ENCODE results near the gene WNK1. TPM values are rescaled to one million over a fixed set of nuclear protein-coding genes. Genes with fewer than 3 reads are reported as not detected.

Gene WNK1
- total RNA-seq, 4 donors from 2014 or later = 153 to 220 (median 178) TPM

DNA sequence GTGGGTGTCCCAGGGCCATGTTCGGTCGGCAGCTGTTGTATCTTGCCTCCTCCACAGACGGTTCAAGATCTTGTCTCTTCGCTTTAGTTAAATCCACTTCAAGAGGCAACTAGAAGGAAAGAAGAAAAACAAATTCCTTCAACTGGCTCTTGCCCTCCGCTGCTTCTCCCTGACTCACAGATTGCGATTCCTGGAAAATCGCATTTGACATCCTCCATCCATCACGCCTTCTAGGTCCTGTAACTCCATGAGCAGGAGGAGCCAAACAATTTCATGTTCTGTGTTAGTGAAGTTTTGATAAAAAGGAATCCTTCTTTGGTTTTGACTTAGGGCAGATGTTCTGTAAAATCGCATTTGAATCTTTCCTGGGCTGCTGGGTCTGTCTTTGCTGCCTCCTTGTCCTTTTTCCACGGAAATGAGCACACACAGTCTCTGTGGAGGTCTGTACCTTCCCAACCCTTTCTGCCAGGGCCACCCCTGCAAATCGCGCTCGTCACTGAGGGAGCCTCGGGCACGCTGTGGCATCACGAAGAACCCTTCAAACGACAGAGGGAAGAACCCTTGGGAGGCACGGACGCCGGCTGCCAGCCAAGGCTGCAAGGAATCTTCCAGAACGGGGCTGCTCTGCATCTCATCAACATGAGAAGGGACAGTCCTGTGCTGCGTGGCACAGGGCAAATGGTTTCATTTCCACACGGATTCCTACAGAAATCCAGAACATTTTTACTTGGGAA lies 164.5 kb downstream of the WNK1 start:
- no peak for DNase-seq (ENCODE audit: low spot score in 2 of 2)
- 92 to 95% methylated on average over 23 of the region's 23 CpGs for WGBS, 2 donors
- peaks cover 0 to 96% (median 8%) of the 10 kb centered on the region in 3 donors for H3K36me3 ChIP-seq

DNA sequence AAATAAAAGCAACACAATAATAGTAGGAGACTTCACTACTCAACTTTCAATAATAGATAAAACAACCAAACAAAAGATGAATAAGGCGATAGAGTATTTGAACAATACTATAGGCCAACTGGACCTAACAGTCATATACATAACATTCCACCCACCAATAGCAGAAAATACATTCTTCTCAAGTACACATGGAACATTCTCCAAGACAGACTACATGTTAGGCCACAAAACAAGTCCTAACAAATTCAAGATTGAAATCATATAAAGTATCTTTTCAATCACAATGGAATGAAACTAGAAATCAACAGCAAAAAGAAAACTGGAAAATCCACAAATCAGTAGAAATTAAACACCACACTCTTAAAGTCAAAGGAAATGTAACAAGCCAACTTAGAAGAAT lies 168.3 kb downstream of the WNK1 start:
- no peaks in the 10 kb centered on the region for H3K4me1 ChIP-seq

More for the DNA sequence above, 164.5 kb downstream of the WNK1 start:
- H3K27me3 ChIP-seq = no peaks in the 10 kb centered on the region
- H3K4me3 ChIP-seq = no peak overlapping the region
- no peak overlapping the region for H3K27ac ChIP-seq
- TF ChIP-seq EP300 (IDR thresholded peaks at IDR 0.05) (no peak), POLR2A (IDR thresholded peaks at IDR 0.05) (no peak)
- TF ChIP-seq, protein P1, sequence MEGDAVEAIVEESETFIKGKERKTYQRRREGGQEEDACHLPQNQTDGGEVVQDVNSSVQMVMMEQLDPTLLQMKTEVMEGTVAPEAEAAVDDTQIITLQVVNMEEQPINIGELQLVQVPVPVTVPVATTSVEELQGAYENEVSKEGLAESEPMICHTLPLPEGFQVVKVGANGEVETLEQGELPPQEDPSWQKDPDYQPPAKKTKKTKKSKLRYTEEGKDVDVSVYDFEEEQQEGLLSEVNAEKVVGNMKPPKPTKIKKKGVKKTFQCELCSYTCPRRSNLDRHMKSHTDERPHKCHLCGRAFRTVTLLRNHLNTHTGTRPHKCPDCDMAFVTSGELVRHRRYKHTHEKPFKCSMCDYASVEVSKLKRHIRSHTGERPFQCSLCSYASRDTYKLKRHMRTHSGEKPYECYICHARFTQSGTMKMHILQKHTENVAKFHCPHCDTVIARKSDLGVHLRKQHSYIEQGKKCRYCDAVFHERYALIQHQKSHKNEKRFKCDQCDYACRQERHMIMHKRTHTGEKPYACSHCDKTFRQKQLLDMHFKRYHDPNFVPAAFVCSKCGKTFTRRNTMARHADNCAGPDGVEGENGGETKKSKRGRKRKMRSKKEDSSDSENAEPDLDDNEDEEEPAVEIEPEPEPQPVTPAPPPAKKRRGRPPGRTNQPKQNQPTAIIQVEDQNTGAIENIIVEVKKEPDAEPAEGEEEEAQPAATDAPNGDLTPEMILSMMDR (IDR thresholded peaks at IDR 0.05) = no peak
- H3K9me3 ChIP-seq = no peaks in the 10 kb centered on the region
- no peaks in the 10 kb centered on the region for H3K4me1 ChIP-seq

DNA sequence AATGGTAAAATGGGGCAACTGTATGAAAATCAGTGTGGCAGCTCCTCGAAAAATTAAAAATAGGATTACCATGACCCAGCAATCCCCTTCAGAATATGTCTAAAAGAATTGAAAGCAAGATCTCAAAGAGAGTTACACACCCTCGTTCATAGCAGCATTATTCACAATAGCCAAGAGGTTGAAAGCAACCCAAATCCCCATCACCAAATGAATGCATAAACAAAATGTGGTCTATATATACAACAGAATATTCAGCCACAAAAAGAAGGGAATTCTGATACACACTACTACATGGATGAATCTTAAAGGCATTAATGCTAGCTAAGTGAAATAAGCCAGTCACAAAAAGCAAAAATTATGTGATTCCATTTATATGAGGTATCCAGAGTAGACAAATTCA lies 169.9 kb downstream of the WNK1 start:
- Histone ChIP-seq H3K4me3 (no peak overlapping the region), H3K27me3 (no peaks in the 10 kb centered on the region), H3K9me3 (no peaks in the 10 kb centered on the region), H3K36me3 (peaks cover 0 to 92% (median 8%) of the 10 kb centered on the region in 3 donors), H3K27ac (no peak overlapping the region), H3K4me1 (no peaks in the 10 kb centered on the region)
- DNase-seq (ENCODE audit: low spot score in 2 of 2) = no peak
- 62 to 68% methylated on average over 2 of the region's 2 CpGs for WGBS, 2 donors
- TF ChIP-seq POLR2A (IDR thresholded peaks at IDR 0.05) (no peak), EP300 (IDR thresholded peaks at IDR 0.05) (no peak)
- TF ChIP-seq, protein P1 (IDR thresholded peaks at IDR 0.05) = no peak

More for the DNA sequence above, 168.3 kb downstream of the WNK1 start:
- WGBS, 2 donors = 89 to 95% methylated on average over 1 of the region's 1 CpG
- Histone ChIP-seq H3K36me3 (peaks cover 0 to 92% (median 12%) of the 10 kb centered on the region in 3 donors), H3K4me3 (no peak overlapping the region), H3K27ac (no peak overlapping the region), H3K9me3 (no peaks in the 10 kb centered on the region), H3K27me3 (no peaks in the 10 kb centered on the region)
- no peak for DNase-seq (ENCODE audit: low spot score in 2 of 2)
- TF ChIP-seq EP300 (IDR thresholded peaks at IDR 0.05) (no peak), POLR2A (IDR thresholded peaks at IDR 0.05) (no peak)
- TF ChIP-seq, protein P1 (IDR thresholded peaks at IDR 0.05) = no peak

DNA sequence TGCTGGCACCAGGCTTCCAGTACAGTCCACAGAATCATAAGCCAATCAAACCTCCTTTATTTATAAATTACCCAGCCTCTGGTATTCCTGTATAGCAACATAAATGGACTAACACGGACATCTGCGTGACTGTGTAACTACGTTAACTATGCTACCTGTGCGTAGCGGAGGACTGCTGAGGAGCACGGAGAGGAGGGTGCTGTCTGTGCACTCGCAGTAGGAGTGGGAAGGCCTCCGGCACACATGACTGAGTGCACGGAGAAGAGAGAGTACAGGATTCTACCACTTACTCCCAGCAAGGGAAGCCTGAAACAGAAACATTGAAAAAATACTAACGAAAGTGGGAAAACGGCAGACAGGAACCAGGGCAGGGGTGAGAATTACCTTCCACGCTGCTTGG lies 174.3 kb downstream of the WNK1 start:
- WGBS, 2 donors = 85 to 86% methylated on average over 12 of the region's 12 CpGs
- Histone ChIP-seq H3K36me3 (peaks cover 4 to 96% (median 22%) of the 10 kb centered on the region in 3 donors), H3K4me3 (no peak overlapping the region), H3K27me3 (no peaks in the 10 kb centered on the region), H3K9me3 (no peaks in the 10 kb centered on the region), H3K27ac (no peak overlapping the region), H3K4me1 (no peaks in the 10 kb centered on the region)
- DNase-seq (ENCODE audit: low spot score in 2 of 2) = no peak
- no peak for TF ChIP-seq EP300 (IDR thresholded peaks at IDR 0.05)
- TF ChIP-seq, protein P1 (IDR thresholded peaks at IDR 0.05) = no peak
- no peak for TF ChIP-seq POLR2A (IDR thresholded peaks at IDR 0.05)

DNA sequence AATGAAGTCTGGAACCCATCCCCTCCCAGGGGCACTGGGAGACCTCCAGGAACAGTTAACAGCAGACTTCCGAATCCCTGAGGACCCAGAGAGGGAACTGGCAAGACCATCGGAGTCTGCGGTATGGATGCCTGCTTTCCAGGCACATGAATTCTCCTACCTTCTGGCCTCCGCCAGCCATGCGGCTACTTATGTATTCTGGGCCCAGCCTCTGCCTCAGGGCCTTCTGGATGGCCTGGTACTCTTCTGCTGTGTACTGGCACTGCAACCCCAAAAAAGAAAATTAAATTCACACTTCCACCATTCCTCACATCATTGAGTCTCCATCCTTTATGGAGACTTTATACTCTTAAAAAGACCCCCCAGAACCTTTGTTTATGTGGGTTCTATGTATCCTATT lies 178.7 kb downstream of the WNK1 start:
- DNase-seq (ENCODE audit: low spot score in 2 of 2) = no peak
- TF ChIP-seq EP300 (IDR thresholded peaks at IDR 0.05) (no peak), POLR2A (IDR thresholded peaks at IDR 0.05) (no peak)
- Histone ChIP-seq H3K27ac (no peak overlapping the region), H3K36me3 (peaks cover 4 to 73% (median 14%) of the 10 kb centered on the region in 3 donors), H3K4me1 (no peaks in the 10 kb centered on the region), H3K27me3 (no peaks in the 10 kb centered on the region), H3K9me3 (no peaks in the 10 kb centered on the region), H3K4me3 (no peak overlapping the region)
- 91 to 94% methylated on average over 5 of the region's 5 CpGs for WGBS, 2 donors
